Activated CD4-positive, alpha-beta T cell treated with anti-CD3 and anti-CD28 coated beads, Interleukin-2, amount 10 ng/mL, durations not matched to agents 7 days and 5 days (primary cell): ENCODE measurements around the gene CHN2. TPM values are rescaled to one million over a fixed set of nuclear protein-coding genes. Genes with fewer than 3 reads are reported as not detected.

Source experiments
- CTCF ChIA-PET: fragments of 350-600 bp; sonication (Branson Sonifier 250); formaldehyde crosslinking; loops from one replicate; lab custom pipeline; 2021; ENCODE audit warnings: antibody characterized with exemption; lab: Charles Lee
- POLR2A ChIA-PET: fragments of 350-600 bp; sonication (Branson Sonifier 250); formaldehyde crosslinking; loops from one replicate; lab custom pipeline; 2021; ENCODE audit warnings: antibody characterized with exemption; lab: Charles Lee
- DNase-seq: peaks from one replicate; pipeline ENCODE4 v3.0.0-alpha.2; 2020
- H3K27ac Mint-ChIP-seq: one replicate; pipeline ENCODE4 v1.8.0; 2021; ENCODE audit warnings: mild to moderate bottlenecking, moderate library complexity, mixed read lengths
- H3K27me3 Mint-ChIP-seq: one replicate; pipeline ENCODE4 v1.8.0; 2021; ENCODE audit warnings: mixed read lengths
- H3K36me3 Mint-ChIP-seq: one replicate; pipeline ENCODE4 v1.8.0; 2021; ENCODE audit warnings: low read depth, mixed read lengths
- H3K4me1 Mint-ChIP-seq: one replicate; pipeline ENCODE4 v1.8.0; 2021; ENCODE audit warnings: mixed read lengths
- H3K4me3 Mint-ChIP-seq: one replicate; pipeline ENCODE4 v1.8.0; 2021; ENCODE audit warnings: mild to moderate bottlenecking, moderate library complexity, mixed read lengths
- H3K9me3 Mint-ChIP-seq: one replicate; pipeline ENCODE4 v1.8.0; 2021; ENCODE audit warnings: mixed read lengths
- total RNA-seq, 2 experiments: library from RNA; stranded (reverse); gene quantifications; one replicate each; pipeline ENCODE4 v1.2.3, GENCODE V29; 2021

CHN2 gene
- total RNA-seq, 2 experiments from 2014 or later, result 2.4 to 3.6 TPM

DNA sequence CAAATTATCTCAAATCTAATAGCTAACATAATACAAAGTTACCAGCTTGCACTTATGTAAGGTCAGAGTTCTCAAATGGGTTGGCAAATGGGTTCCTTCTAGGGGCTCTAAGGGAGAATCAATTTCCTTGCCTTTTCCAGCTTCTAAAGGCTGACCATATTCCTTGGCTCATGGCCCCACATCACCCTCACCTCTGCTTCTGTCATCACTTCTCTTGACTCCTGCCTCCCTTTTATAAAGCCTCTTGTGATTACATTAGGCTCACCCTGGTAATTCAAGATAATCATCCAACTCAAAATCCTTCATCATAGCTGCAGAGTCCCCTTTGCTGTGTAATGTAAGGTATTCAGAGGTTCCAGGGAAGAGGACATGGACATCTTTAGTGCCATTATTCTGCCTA is 42.1 kb downstream of the CHN2 start:
- no peak overlapping the region for H3K27ac Mint-ChIP-seq
- POLR2A ChIA-PET, result no interaction called here
- CTCF ChIA-PET, result no interaction called here
- no peaks in the 10 kb centered on the region for H3K9me3 Mint-ChIP-seq
- H3K27me3 Mint-ChIP-seq, result peaks cover 14% of the 10 kb centered on the region
- no peaks in the 10 kb centered on the region for H3K36me3 Mint-ChIP-seq
- no peak overlapping the region for H3K4me3 Mint-ChIP-seq
- no peak for DNase-seq
- peaks cover 18% of the 10 kb centered on the region for H3K4me1 Mint-ChIP-seq

DNA sequence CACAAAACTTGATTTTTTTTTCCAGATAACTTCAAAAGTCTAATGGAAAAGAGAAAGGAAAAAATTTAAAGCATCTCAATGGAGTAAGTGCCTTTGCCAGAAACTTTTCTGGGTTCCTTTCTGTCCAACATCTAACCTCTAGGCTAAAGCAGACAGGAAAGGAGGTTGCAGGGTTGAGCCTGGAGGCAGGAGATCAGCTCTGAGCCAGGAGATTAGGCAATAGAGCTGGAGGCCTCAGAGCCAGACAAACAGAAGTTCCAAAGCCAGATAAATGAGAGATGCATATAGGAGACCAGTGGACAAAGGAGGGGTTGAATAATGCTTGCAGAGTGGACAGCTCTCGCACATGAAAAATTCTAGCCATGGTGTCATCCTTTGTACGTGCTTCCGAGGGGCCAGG is 42.9 kb downstream of the CHN2 start:
- no peaks in the 10 kb centered on the region for H3K9me3 Mint-ChIP-seq
- ChIA-PET POLR2A (no interaction called here), CTCF (no interaction called here)
- no peak for DNase-seq
- H3K4me3 Mint-ChIP-seq, result no peak overlapping the region
- H3K4me1 Mint-ChIP-seq, result peaks cover 18% of the 10 kb centered on the region
- peaks cover 11% of the 10 kb centered on the region for H3K27me3 Mint-ChIP-seq
- H3K36me3 Mint-ChIP-seq, result no peaks in the 10 kb centered on the region
- H3K27ac Mint-ChIP-seq, result no peak overlapping the region

DNA sequence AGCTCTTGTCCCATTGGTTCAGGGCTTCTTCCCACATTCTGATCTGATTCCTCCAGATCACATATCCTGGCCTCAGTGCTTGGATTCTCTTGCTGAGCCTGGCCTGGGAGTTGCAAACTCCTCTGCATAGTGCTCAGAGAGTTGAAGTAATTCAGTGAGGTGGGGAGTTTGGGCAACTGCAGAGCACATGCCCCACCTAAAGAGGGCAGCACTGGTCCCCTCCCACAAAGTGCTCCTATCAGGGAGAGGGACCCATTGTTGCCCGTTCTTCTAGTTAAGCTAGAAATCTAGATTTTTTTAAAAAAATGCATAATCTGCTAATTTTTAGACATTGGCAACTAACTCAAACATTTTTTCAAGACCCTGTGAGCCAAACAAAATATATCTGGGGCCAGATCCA is 45.1 kb downstream of the CHN2 start:
- Mint-ChIP-seq H3K36me3 (no peaks in the 10 kb centered on the region), H3K4me3 (no peak overlapping the region), H3K9me3 (no peaks in the 10 kb centered on the region), H3K27ac (no peak overlapping the region), H3K27me3 (peaks cover 15% of the 10 kb centered on the region), H3K4me1 (peaks cover 19% of the 10 kb centered on the region)
- ChIA-PET CTCF (interaction anchor here (0.6 to 0.7 kb wide), 2 partner anchors 169 to 1913 kb away, joined by 3 read pairs; no protein-coding TSS in a partner anchor), POLR2A (no interaction called here)
- peak; percentile 15 for DNase-seq

GRCh38 chr7:29242265-29242664 is 47.7 kb downstream of the CHN2 start:
- H3K4me3 Mint-ChIP-seq, result no peak overlapping the region
- H3K27ac Mint-ChIP-seq, result no peak overlapping the region
- no peak for DNase-seq
- ChIA-PET POLR2A (no interaction called here), CTCF (no interaction called here)
- H3K36me3 Mint-ChIP-seq, result no peaks in the 10 kb centered on the region
- peaks cover 16% of the 10 kb centered on the region for H3K27me3 Mint-ChIP-seq
- H3K9me3 Mint-ChIP-seq, result no peaks in the 10 kb centered on the region
- peaks cover 17% of the 10 kb centered on the region for H3K4me1 Mint-ChIP-seq

DNA sequence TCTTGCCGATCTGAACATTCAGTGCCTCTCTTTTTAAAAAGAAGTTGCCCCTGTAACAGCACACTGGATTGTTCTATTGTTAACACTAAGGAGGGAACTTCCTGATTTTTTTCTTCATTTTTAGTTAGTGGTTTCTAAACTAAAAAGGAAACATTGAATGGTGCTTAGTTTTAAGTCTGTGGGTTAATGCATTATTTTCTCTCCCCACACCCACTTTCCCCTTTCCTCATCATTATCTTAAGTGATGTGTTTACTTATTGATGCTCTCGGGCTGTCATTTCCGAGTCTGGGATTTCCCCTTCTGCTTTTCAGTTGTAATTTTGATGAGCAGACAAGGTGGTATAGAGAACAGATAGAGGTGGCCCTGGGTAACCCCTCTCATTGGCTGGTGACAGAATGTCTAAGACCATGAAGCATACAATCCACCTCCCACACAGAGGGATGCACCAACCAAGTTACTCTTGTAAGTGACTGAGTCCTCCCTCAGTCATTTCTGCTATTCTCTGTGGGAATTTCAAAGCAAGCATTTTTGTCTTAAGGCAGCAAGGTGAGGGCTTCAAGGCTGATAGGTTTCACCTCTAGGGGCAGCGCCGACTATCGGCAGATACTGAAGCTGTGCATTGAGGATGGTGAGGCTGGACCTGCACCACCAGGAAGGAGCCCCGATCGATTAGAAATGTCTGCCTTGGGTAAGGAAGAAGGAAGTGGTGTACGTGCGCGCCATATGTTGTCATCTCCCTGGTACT is 49.5 kb downstream of the CHN2 start:
- DNase-seq, result peak; percentile 10
- H3K4me1 Mint-ChIP-seq, result peaks cover 18% of the 10 kb centered on the region
- CTCF ChIA-PET, result no interaction called here
- peaks cover 14% of the 10 kb centered on the region for H3K27me3 Mint-ChIP-seq
- H3K4me3 Mint-ChIP-seq, result no peak overlapping the region
- no peaks in the 10 kb centered on the region for H3K9me3 Mint-ChIP-seq
- POLR2A ChIA-PET, result no interaction called here
- H3K27ac Mint-ChIP-seq, result no peak overlapping the region
- H3K36me3 Mint-ChIP-seq, result no peaks in the 10 kb centered on the region

DNA sequence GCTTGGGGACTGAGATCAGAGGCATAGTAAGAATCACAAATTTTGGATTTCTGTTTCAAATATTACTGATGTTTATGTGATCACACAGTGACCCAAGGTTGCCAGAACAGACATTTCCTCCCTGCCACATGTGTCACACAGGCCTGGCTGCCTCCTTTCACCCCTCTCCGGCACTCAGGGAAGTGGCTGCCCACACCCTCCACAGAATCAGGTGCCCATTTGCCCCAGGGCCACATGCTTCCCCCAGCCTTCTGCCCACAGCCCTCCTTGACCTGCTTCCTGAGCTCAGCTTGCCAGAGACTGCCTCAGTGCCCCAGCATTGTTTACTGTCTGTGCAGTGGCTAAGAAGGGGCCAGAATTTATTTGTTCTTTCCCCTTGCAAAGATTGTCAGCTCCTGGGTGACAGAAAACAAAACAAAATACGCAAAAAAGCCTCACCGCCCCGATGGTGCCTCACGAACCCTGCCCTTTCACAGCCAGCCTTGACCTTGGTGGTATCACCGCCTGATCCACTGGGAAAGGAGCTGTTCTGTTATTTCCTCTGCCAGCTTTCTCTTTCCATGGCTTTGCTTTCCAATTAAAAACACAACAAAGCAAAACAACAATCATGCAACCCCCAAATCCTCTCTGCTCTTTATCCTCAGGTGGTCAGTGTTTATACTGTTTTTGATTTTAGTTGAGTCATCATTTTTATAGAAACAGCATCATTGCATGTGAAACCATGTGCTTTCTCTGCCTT is 52.8 kb downstream of the CHN2 start:
- H3K9me3 Mint-ChIP-seq, result no peaks in the 10 kb centered on the region
- ChIA-PET POLR2A (no interaction called here), CTCF (no interaction called here)
- peaks cover 7% of the 10 kb centered on the region for H3K27me3 Mint-ChIP-seq
- H3K4me3 Mint-ChIP-seq, result no peak overlapping the region
- no peak overlapping the region for H3K27ac Mint-ChIP-seq
- DNase-seq, result no peak
- H3K4me1 Mint-ChIP-seq, result peaks cover 18% of the 10 kb centered on the region
- H3K36me3 Mint-ChIP-seq, result no peaks in the 10 kb centered on the region

- ChIA-PET POLR2A (no interaction called here), CTCF (no interaction called here)
- Mint-ChIP-seq H3K36me3 (no peaks in the 10 kb centered on the region), H3K27ac (no peak overlapping the region), H3K27me3 (peaks cover 7% of the 10 kb centered on the region), H3K4me1 (peaks cover 18% of the 10 kb centered on the region), H3K9me3 (no peaks in the 10 kb centered on the region), H3K4me3 (no peak overlapping the region)
- DNase-seq, result no peak
Measured at GRCh38 chr7:29247963-29248236, 53.3 kb downstream of the CHN2 start.

DNA sequence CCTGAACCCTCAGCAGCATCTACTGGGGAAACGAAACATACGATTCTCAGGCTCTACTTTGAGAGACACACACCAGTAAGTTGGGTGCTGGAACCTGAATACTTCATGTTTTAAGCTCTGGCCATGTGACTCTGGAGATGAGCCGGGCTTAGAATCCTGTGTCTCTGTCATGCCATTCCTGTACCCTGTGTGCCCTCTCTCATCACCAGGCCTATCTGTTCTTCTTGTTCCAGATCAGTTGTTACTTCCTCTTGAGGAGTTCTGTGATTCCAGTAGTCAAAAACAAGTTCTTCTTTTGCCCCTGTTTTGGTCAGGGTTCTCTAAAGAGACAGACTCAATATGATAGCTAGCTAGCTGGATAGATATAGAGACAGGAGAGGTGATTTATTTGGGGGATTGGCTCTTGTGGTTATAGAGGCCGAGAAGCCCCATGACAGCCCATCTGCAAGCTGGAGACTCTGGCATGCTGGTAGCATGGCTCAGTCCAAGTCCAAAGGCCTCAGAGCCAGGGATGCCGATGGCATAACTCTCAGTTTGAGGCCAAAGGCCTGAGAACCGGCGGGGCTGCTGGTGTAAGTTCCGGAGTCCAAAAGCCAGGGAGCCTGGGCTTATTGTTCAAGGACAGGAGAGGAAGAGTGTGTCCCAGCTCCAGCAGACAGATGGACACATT is 54.3 kb downstream of the CHN2 start:
- Mint-ChIP-seq H3K4me1 (peaks cover 12% of the 10 kb centered on the region), H3K4me3 (no peak overlapping the region), H3K27ac (no peak overlapping the region), H3K36me3 (no peaks in the 10 kb centered on the region), H3K9me3 (no peaks in the 10 kb centered on the region), H3K27me3 (peaks cover 3% of the 10 kb centered on the region)
- CTCF ChIA-PET, result no interaction called here
- POLR2A ChIA-PET, result interaction anchor here (0.6 kb wide), 1 partner anchor 54 kb away, joined by 3 read pairs; no protein-coding TSS in a partner anchor
- no peak for DNase-seq

DNA sequence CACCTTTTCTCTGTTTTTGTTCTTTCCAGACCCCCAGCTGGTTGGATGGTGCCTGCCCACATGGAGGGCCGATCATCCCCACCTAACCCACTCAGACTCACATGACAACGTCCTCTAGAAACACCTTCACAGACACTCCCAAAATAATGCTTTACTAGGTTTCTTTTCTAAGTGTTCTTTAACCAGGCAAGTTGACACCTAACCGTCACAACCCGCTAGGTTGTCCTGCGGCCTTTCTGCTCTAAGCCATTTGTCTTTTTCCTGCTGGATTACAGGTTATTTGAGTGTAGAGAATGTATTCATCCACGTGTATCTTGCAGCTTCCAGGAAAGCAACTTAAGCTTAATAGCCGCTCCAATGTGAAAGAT is 54.8 kb downstream of the CHN2 start:
- Mint-ChIP-seq H3K4me1 (peaks cover 7% of the 10 kb centered on the region), H3K27me3 (peaks cover 3% of the 10 kb centered on the region), H3K36me3 (no peaks in the 10 kb centered on the region), H3K9me3 (peaks cover 2% of the 10 kb centered on the region), H3K27ac (no peak overlapping the region), H3K4me3 (no peak overlapping the region)
- POLR2A ChIA-PET, result no interaction called here
- CTCF ChIA-PET, result no interaction called here
- DNase-seq, result no peak

DNA sequence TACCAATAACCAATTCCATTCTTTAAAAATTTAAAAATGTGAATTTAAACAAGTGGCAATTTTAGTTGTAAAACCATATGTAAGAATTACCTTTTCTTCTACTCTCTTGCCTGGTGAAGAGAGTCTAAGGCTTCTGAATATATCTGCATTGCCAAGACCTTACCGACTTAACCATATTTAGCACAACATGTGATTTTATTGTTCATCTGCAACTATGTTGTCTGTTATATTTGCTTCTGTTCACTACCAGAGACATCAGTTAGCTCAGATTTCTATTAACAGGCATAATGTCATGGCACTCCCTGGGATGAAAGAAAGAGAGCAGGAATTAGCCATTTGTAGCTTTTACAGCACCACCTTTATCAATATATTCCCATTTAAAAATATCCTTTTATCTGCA is 55.3 kb downstream of the CHN2 start:
- Mint-ChIP-seq H3K27me3 (peaks cover 5% of the 10 kb centered on the region), H3K27ac (no peak overlapping the region), H3K4me1 (peaks cover 2% of the 10 kb centered on the region), H3K36me3 (no peaks in the 10 kb centered on the region), H3K4me3 (no peak overlapping the region), H3K9me3 (peaks cover 2% of the 10 kb centered on the region)
- no peak for DNase-seq
- ChIA-PET POLR2A (no interaction called here), CTCF (no interaction called here)

- H3K27me3 Mint-ChIP-seq, result peaks cover 5% of the 10 kb centered on the region
- peaks cover 2% of the 10 kb centered on the region for H3K9me3 Mint-ChIP-seq
- POLR2A ChIA-PET, result no interaction called here
- no peaks in the 10 kb centered on the region for H3K4me1 Mint-ChIP-seq
- no peak overlapping the region for H3K4me3 Mint-ChIP-seq
- CTCF ChIA-PET, result no interaction called here
- no peak overlapping the region for H3K27ac Mint-ChIP-seq
- DNase-seq, result no peak
- no peaks in the 10 kb centered on the region for H3K36me3 Mint-ChIP-seq
Measured at GRCh38 chr7:29253225-29253624, 58.6 kb downstream of the CHN2 start.

DNA sequence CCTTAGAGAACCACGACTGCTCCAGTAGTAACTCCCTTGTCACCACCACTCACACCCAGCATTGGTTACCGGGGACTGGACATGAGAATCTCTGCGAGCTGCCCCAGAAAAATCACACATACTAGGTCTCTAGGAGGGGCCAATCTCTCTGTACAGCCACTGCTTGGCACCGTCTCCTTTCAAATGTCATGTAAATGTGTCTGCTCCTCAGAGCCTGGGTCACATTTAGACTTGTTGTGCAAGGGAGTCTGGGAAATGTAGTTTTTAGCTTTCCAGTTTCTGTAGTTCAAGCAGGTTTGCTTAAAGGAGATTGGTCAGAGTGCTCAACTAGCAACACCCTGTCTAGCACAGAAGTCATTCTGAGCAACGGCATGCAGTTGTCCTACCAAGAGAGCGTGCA is 60.0 kb downstream of the CHN2 start:
- ChIA-PET CTCF (no interaction called here), POLR2A (no interaction called here)
- Mint-ChIP-seq H3K9me3 (peaks cover 2% of the 10 kb centered on the region), H3K4me1 (no peaks in the 10 kb centered on the region), H3K27ac (no peak overlapping the region), H3K4me3 (no peak overlapping the region), H3K36me3 (no peaks in the 10 kb centered on the region), H3K27me3 (peaks cover 6% of the 10 kb centered on the region)
- DNase-seq, result no peak

- H3K4me3 Mint-ChIP-seq, result no peak overlapping the region
- H3K4me1 Mint-ChIP-seq, result no peaks in the 10 kb centered on the region
- no peak overlapping the region for H3K27ac Mint-ChIP-seq
- peaks cover 2% of the 10 kb centered on the region for H3K9me3 Mint-ChIP-seq
- H3K36me3 Mint-ChIP-seq, result no peaks in the 10 kb centered on the region
- CTCF ChIA-PET, result no interaction called here
- DNase-seq, result no peak
- POLR2A ChIA-PET, result no interaction called here
- H3K27me3 Mint-ChIP-seq, result peaks cover 6% of the 10 kb centered on the region
Measured at GRCh38 chr7:29255199-29255878, 60.8 kb downstream of the CHN2 start.
